T-helper 2 cell treated with Interferon-gamma antibody and Interleukin-4, amounts not matched to agents 100 ng/mL and 5 ng/mL, for 36 hours (primary cell): Measurements from ENCODE around the gene CTDSP2. TPM values are rescaled to one million over a fixed set of nuclear protein-coding genes. Genes with fewer than 3 reads are reported as not detected.

Experiments used
- intact Hi-C: fragments of 100-400 bp; cut with micrococcal nuclease; formaldehyde crosslinking; loops from one replicate; pipeline ENCODE4 v1.15.1; 2023
- total RNA-seq: library from RNA; stranded (reverse); gene quantifications from 2 replicates; pipeline ENCODE4 v1.2.3, GENCODE V29; 2022

Gene CTDSP2
- total RNA-seq, 1 donor from 2014 or later: 111 TPM

- intact Hi-C loops: no loop called here
Observed at GRCh38 chr12:57853864-57854556, 7.5 kb upstream of the CTDSP2 start.

GRCh38 chr12:57852620-57853500, 6.3 kb upstream of the CTDSP2 start:
- intact Hi-C loops: no loop called here

GRCh38 chr12:57852200-57852599, 5.7 kb upstream of the CTDSP2 start:
- intact Hi-C loops: no loop called here

GRCh38 chr12:57851552-57851951, 5.0 kb upstream of the CTDSP2 start:
- intact Hi-C loops: no loop called here

GRCh38 chr12:57850854-57851430, 4.4 kb upstream of the CTDSP2 start:
- intact Hi-C loops: no loop called here

- intact Hi-C loops: loop anchor here (5.0 kb wide), 1 partner anchor 97 kb away; the partner anchor contains the start of gene CDK4
Observed at GRCh38 chr12:57849447-57849846, 2.9 kb upstream of the CTDSP2 start.

- intact Hi-C loops: loop anchor here (5.0 kb wide), 1 partner anchor 97 kb away; the partner anchor contains the start of gene CDK4
Observed at GRCh38 chr12:57849035-57849434, 2.5 kb upstream of the CTDSP2 start.

- intact Hi-C loops: loop anchor here (5.0 kb wide), 1 partner anchor 96 kb away; the partner anchor contains the start of gene CDK4
Observed at GRCh38 chr12:57848208-57848607, 1.7 kb upstream of the CTDSP2 start.

GRCh38 chr12:57846285-57846576, 298 bp downstream of the CTDSP2 start:
- intact Hi-C loops: loop anchor here (1.0 to 5.0 kb wide), 5 partner anchors 15 to 94 kb away; partner anchors contain the start of genes CDK4, EEF1AKMT3 and METTL1

GRCh38 chr12:57845478-57846284, 848 bp downstream of the CTDSP2 start:
- intact Hi-C loops: loop anchor here (1.0 to 5.0 kb wide), 5 partner anchors 14 to 93 kb away; partner anchors contain the start of genes CDK4, EEF1AKMT3 and METTL1

- intact Hi-C loops: loop anchor here (5.0 kb wide), 1 partner anchor 93 kb away; the partner anchor contains the start of gene CDK4
Observed at GRCh38 chr12:57844709-57845477, 1.6 kb downstream of the CTDSP2 start.

GRCh38 chr12:57842342-57843294, 3.9 kb downstream of the CTDSP2 start:
- intact Hi-C loops: no loop called here

GRCh38 chr12:57841445-57841844, 5.1 kb downstream of the CTDSP2 start:
- intact Hi-C loops: no loop called here

GRCh38 chr12:57840726-57841125, 5.8 kb downstream of the CTDSP2 start:
- intact Hi-C loops: no loop called here

- intact Hi-C loops: no loop called here
Observed at GRCh38 chr12:57839996-57840395, 6.5 kb downstream of the CTDSP2 start.

GRCh38 chr12:57838594-57839302, 7.8 kb downstream of the CTDSP2 start:
- intact Hi-C loops: no loop called here

GRCh38 chr12:57837864-57838562, 8.5 kb downstream of the CTDSP2 start:
- intact Hi-C loops: no loop called here
